Activated naive CD8-positive, alpha-beta T cell treated with anti-CD3 and anti-CD28 coated beads for 36 hours (primary cell): ENCODE data around the gene PCBD2. TPM values are rescaled to one million over a fixed set of nuclear protein-coding genes. Genes with fewer than 3 reads are reported as not detected.

Experiments used
- total RNA-seq, 2 experiments: library from RNA; stranded (reverse); gene quantifications; one replicate each; pipeline ENCODE4 v1.2.3, GENCODE V29; 2021

PCBD2 gene
- total RNA-seq, 2 experiments from 2014 or later = 7.6 to 10.4 TPM

Other genes starting within 250 kb of the PCBD2 start
- gene CAMLG, start 166.6 kb upstream of the PCBD2 start, total RNA-seq = 10 to 100 TPM; 28.2 to 28.4 TPM
- 10 to 100 TPM; 77.2 to 78.3 TPM for gene DDX46, start 146.4 kb upstream of the PCBD2 start, total RNA-seq
- gene C5orf24, start 59.2 kb upstream of the PCBD2 start, total RNA-seq = 10 to 100 TPM; 24.1 to 30.5 TPM
- 10 to 100 TPM; 27.2 to 29.4 TPM for gene TXNDC15, start 30.8 kb upstream of the PCBD2 start, total RNA-seq
- gene CATSPER3, start 62.8 kb downstream of the PCBD2 start, total RNA-seq = under 1 TPM; 0.39 to 0.46 TPM
- gene PITX1, start 129.1 kb downstream of the PCBD2 start, total RNA-seq = not detected